ELR (cell line): Measurements from ENCODE around the gene TMEM52B.

Source experiments
- DNase-seq: peaks from one replicate; pipeline ENCODE4 v3.0.0-alpha.2; 2015; ENCODE audit warnings: low read depth

TMEM52B gene

DNA sequence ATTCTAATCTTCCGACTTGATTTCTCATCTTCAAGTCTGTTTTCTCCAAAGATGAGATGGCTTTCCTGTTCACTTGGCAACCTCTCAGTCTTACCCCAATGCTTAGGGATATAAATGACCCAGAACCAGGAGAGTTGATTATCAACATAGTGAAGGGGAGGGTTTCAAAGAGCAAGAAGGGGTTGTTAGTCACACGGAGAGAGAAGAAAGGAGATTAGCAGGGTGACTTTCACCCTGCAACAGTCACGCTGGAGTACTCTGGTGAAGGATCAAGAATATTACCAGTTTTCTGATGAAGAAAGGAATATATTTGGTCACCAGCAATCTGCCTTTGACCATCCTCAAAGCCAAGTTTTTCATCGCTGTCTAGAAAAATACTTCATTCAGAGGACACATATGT lies at the start of gene TMEM52B:
TMEM52B (plus strand) TSS at position 212 of the 400 bp plus-strand sequence. CDS start 543 bp downstream, outside the sequence.
- no peak for DNase-seq

GRCh38 chr12:10130042-10130441 lies 48.8 kb upstream of the TMEM52B start, which contains the start of gene CLEC7A:
Gene CLEC7A, minus strand, starts transcription at chr12:10130199. Its CDS starts 117 bp downstream, at chr12:10130082.
- no peak for DNase-seq

DNA sequence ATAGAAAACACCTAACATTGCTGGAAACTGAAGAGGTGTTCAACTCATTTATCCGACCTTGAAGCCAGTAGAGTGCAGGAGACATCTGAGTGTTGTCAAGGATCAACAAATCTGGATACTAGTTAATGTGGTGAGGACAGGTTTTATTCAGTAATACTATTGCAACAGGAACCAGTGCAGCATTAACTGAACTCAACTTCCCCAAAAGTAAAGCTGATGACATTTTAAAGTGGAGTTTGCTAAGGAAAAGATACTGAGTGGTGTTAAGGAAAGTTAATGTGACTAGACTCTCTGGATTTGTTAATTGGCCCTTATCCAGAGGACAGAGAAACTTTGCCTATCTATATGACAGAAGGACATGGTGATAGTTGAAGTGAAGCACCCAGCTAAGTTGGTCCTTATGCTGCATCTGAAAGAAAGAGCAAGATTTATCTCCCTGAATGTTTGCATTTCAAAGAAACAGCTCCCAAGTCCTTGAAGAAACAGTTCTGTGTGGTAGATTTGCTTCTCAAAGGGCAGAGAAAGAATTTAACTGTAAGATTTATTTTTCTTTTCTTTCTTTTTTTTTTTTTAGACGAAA lies 47.6 kb upstream of the TMEM52B start:
- no peak for DNase-seq

- no peak for DNase-seq
These were observed 45.9 kb upstream of the TMEM52B start for GRCh38 chr12:10132850-10133370.

DNA sequence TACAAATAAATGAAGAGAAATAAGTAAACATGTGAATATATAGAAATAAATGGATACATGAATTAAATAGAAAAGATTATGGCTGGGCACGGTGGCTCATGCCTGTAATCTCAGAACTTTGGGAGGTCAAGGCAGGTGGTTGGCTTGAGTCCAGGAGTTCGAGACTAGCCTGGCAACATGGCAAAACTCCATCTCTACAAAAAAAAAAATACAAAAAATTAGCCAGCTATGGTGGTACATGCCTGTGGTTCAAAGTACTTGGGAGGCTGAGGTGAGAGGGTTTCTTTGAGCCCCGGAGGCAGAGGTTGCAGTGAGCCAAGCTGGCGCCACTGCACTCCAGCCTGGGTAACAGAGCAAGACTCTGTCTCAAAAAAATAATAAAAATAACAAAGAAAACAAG lies 43.7 kb upstream of the TMEM52B start:
- DNase-seq, result no peak

DNA sequence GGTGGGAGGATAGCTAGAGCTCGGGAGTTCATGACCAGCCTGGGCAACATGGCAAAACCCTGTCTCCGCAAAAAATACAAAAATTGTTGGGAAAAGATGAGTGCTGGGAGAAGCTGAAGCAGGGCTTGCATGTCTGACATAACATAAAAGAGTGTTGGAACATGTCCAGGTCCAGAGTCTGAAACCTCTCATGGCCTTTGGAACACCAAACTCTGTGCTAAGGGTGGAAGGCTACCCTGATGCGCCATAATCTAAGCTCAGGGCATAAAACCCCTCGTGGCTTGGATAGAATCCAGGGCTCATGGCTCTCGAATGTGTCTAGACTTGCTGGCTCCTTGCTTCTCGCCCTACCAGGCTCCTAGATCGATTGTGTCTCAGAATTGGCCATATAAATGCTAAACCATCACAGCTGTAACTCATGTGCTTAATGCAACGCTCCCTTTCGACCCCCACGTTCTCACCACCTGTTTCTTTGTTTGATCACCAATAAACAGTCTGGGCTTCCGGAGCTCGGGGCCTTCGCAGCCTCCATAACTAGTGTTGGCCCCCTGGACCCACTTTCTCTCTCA lies 42.1 kb upstream of the TMEM52B start:
- DNase-seq, result no peak

- peak; percentile 66 for DNase-seq
These were observed 38.8 kb upstream of the TMEM52B start for GRCh38 chr12:10140001-10140400.

DNA sequence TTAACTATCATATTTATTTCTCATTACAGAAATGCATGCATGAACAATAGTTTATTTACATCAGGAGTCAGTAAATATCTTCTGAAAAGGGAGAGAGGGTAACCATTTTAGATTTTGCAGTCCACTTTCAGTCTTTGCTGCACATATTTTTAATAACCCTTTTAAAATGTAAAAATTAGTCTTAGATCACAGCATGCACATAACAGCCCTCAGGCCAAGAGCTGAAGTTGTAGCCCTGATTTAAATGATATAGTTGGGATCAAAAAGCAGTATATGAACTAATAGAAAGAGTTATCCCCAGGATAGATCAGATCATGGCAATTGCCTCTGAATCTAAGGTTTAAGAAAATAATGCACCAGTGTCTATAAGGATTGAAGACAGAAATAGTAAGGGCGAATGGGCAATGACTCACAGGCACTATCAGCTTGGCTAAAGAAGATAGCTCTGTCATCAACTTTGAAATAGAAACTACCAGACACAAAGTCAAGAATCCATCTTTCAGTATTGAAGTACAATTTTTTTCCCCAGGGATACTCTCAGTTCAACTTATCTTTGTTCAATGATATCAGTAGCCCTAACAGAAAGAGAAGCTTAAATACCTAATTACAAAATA lies 35.7 kb upstream of the TMEM52B start:
- DNase-seq, result peak; percentile 20

GRCh38 chr12:10147714-10148403 lies 31.0 kb upstream of the TMEM52B start:
- DNase-seq, result no peak

DNA sequence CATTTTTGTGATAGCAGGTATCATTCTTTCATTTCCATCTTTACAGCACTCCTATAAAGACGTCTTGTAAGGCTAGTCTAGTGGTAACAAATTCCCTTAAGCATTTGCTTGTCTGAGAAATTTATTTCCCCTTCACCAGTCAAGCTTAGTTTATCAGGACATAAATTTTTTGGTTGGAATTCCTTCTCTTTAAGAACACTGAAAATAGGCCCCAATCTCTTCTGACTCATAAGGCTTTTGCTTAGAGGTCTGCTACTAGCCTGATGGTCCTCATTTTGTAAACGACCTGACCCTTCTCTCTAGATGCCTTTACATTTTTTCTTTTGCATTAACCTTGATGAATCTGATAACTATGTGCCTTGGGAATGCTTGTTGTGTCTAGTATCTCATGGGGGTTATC lies 27.2 kb upstream of the TMEM52B start:
- no peak for DNase-seq

DNA sequence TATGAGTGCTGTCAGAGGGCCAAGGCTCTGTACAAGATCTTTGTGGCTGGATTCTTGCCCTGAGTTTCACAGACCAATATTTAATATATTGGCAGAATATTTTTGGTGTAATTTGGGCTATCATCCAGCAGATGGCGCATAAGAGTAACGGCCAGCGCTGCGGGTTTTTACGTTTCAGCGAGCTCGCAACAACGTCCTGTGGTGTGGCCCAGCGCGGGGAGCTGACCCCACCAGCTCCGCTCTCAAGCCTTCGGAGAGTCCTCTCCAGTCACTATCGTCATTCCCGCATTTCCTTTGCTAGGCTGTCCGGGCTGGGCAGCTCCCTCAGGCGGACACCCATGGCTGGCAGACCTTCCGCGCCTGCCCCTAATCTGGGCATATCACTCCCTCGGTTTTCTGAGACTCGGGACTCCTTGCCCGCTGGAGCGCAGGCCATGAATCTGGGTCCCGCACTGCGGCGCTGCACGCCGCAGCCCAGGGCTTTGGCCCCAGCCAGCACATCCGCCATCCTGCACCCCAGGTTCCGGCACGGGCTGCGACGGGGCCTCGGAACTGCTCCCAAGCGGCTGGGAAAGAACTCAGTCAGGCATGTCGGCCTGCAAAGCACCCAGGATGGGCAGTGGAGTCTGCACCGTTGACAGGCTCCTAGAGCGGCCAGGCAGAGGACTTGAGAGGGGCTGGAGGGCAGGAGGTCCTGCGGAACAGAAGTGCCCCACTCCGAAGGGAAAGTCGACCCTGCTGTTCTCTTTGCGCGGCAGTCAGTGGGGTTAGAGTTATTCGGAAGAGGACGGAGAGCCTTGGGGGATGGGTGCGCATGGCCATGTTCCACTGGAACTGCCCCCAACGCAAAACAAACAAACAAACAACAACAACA lies 25.3 kb upstream of the TMEM52B start:
- DNase-seq, result peak; percentile 77

DNA sequence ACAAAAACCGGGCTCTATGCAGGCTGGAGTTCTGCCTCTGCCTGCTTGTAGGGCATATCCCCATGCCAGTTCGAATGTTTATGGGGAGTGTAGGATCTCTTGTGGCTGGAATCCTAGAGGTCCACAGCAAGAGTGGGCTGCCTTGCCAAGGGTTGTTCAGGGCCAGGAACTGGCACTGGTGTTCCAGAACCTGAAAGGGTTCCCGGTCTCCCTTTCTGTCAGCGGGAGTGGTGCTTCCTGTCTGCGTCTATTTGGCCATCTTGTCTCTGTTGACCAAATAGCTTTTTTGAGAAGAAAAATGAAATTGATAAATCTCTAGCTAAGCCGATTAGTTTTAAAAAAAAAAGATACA lies 24.7 kb upstream of the TMEM52B start:
- DNase-seq, result no peak

GRCh38 chr12:10155966-10156365 lies 22.9 kb upstream of the TMEM52B start:
- DNase-seq, result no peak

DNA sequence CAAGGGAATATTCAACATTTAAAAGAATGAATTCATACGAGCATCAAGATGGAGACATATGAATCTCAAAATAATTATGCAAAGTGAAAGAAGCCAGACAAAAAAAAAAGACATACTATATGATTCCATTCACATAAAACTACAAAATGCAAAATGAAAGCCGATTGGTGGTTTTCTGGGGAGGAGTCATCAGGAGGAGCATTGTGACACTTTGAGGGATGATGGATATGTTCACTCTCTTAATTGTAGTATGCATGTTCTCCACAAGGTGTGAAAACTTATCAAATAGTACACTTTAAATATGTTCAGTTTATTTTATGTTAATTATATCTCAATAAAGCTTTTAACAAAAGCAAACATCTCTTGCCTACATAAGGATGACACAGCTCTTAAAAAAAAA lies 20.4 kb upstream of the TMEM52B start:
- no peak for DNase-seq

- DNase-seq, result no peak
These were observed 19.6 kb upstream of the TMEM52B start for GRCh38 chr12:10159280-10159679.

DNA sequence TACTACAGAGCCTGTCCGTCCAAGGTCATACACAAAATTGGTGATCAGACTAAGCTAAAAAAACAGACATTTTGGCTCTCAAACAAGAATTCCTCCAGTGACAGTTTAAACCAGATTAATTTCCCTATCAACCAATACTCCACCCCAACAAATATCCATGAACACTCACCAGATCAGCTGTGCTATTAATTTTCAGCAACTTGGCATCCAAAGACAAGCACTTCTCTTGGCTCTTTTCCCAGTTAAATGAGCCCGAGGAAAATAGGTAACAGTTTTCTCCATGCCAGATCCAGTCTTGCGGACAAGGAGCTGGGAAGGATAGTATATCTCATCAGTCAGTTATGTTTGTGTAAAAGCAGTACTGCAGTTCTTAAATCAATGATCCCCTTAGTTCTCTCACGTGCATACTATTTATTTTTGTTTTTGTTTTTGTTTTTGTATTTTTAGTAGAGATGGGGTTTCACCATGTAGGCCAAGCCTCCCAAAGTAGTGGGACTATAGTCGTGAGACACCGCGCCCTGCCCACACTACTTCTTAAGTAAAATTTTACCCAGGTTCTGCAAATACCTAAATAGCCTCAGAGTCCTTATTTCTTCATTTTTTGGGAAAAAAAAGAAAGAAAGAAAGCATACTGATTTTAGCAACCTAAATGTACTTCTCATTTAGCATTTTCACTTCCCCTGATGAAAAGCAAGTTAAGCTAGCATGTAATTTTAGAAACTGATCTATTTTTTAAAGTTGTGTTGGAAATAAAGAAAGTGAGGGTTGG lies 18.0 kb upstream of the TMEM52B start:
- DNase-seq, result no peak

DNA sequence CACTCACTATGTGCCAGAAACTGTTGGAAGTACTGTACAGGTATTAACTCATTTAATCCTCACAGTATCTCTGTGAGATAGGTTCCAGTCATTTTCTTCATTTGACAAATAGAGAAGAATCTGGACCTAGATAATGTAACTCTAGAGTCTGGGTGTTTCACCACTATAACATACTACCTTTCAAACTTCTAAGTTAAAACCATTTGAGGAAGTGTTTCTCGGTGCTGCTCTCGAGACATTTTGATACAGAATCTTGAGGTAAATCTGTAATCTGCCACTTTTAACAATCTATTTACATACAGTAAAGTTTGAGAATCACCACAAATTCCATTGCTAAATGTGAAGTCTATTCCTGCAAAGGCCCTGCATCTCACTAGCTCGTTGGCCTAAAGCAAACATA lies 15.7 kb upstream of the TMEM52B start:
- DNase-seq, result no peak

GRCh38 chr12:10165421-10165820 lies 13.4 kb upstream of the TMEM52B start:
- no peak for DNase-seq

GRCh38 chr12:10167599-10167998 lies 11.2 kb upstream of the TMEM52B start:
- DNase-seq, result no peak

GRCh38 chr12:10169104-10169503 lies 9.7 kb upstream of the TMEM52B start:
- peak; percentile 37 for DNase-seq

GRCh38 chr12:10170216-10170615 lies 8.6 kb upstream of the TMEM52B start:
- peak; percentile 56 for DNase-seq
